ENCODE measurements around the gene ANKRD55. TPM values are rescaled to one million over a fixed set of nuclear protein-coding genes. Genes with fewer than 3 reads are reported as not detected.
A peak's percentile ranks its signal among the peaks of the same experiment; 100 is the strongest.

The ANKRD55 gene
- total and polyA plus RNA-seq, 9 of the 15 experiments (the other 6 are each of a cell fraction or from before 2014, with no cell fraction given) = 3.4 to 10.6 (median 6.5) TPM

GRCh38 chr5:56211298-56211865 is 21.7 kb downstream of the ANKRD55 start:
- intact Hi-C loops (cut with micrococcal nuclease) = loop anchor here (2.0 kb wide), 1 partner anchor 45 kb away; no protein-coding TSS in a partner anchor
- Histone ChIP-seq H4K20me1 (replicated peaks; ENCODE audit: control insufficient read depth, insufficient read depth, low read length) (no peaks in the 10 kb centered on the region), H3K9me3 (replicated peaks; ENCODE audit: control insufficient read depth, insufficient read depth, low read depth, low read length) (no peaks in the 10 kb centered on the region), H3K4me3 (no peak overlapping the region), H3K4me2 (ENCODE audit: insufficient read depth, low read length) (no peak overlapping the region), H3K4me1 (replicated peaks in 1 of 2; ENCODE audit: control insufficient read depth in 2 of 2, insufficient read depth in 2 of 2, low read length in 2 of 2) (no peaks in the 10 kb centered on the region; a peak in 1 of 5 replicates), H3K27me3 (ENCODE audit: control insufficient read depth in 2 of 2, insufficient read depth in 2 of 2, low read length in 2 of 2) (no peaks in the 10 kb centered on the region), H3K9me1 (ENCODE audit: control insufficient read depth, insufficient read depth, low read length) (no peaks in the 10 kb centered on the region), H3K27ac (ENCODE audit: extremely low read depth, low read depth, low read length) (no peak overlapping the region), H2AFZ (ENCODE audit: low read depth, low read length) (no peak overlapping the region), H3K79me2 (ENCODE audit: control insufficient read depth, insufficient read depth, low read length) (no peaks in the 10 kb centered on the region), H3K36me3 (ENCODE audit: control insufficient read depth, insufficient read depth, low read length) (no peaks in the 10 kb centered on the region), H3K9ac (ENCODE audit: insufficient read depth in 1 of 2, low read depth in 2 of 2, low read length in 2 of 2) (no peak overlapping the region)
- in situ Hi-C loops (cut with MboI) = no loop called here
- no peak for DNase-seq (ENCODE audit: extremely low read depth in 1 of 4, low spot score in 3 of 4)
- ChIA-PET POLR2A (no interaction called here), CTCF (ENCODE audit: low intra/inter-chr PET ratio) (no interaction called here)
- WGBS (ENCODE audit: insufficient coverage, low coverage, missing lambda C conversion rate) = 55% methylated on average over 2 of the region's 2 CpGs
- TF ChIP-seq RBBP5 (IDR thresholded peaks at IDR 0.05; ENCODE audit: borderline replicate concordance, insufficient read depth, low read length, poor library complexity, severe bottlenecking) = no peak
- peak; percentile 69 for TF ChIP-seq ADNP (tag; IDR thresholded peaks at IDR 0.05)
- peak; percentile 90 for TF ChIP-seq RBM25 (IDR thresholded peaks at IDR 0.05; ENCODE audit: low read depth, low read length, severe bottlenecking)
- TF ChIP-seq TFAM (CRISPR knock-in tag; conservative IDR thresholded peaks at IDR 0.05) = no peak
- no peak for TF ChIP-seq ZNF75A (CRISPR knock-in tag; IDR thresholded peaks at IDR 0.05)
- TF ChIP-seq, protein P1, sequence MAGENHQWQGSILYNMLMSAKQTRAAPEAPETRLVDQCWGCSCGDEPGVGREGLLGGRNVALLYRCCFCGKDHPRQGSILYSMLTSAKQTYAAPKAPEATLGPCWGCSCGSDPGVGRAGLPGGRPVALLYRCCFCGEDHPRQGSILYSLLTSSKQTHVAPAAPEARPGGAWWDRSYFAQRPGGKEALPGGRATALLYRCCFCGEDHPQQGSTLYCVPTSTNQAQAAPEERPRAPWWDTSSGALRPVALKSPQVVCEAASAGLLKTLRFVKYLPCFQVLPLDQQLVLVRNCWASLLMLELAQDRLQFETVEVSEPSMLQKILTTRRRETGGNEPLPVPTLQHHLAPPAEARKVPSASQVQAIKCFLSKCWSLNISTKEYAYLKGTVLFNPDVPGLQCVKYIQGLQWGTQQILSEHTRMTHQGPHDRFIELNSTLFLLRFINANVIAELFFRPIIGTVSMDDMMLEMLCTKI (IDR thresholded peaks at IDR 0.05; ENCODE audit: partially characterized antibody) = no peak
- TF ChIP-seq EHMT2 (IDR thresholded peaks at IDR 0.05) = no peak
- peak; percentile 14 to 34; a peak in 1 of 4 replicates for TF ChIP-seq KDM1A (IDR thresholded peaks at IDR 0.05)
- TF ChIP-seq POLR3G (IDR thresholded peaks at IDR 0.05; ENCODE audit: extremely low read depth, insufficient read length, insufficient replicate concordance) = no peak
- peak; percentile 71; the same call in 1 of the 2 replicates for TF ChIP-seq BCOR (IDR thresholded peaks at IDR 0.05)
- TF ChIP-seq CREB1 (IDR thresholded peaks at IDR 0.05) = no peak
- no peak for TF ChIP-seq CREB1 (CRISPR knock-in tag; IDR thresholded peaks at IDR 0.05)
- BruUV-seq (replicated peaks) = no TSS peak
- no peak for FAIRE-seq
- ATAC-seq = no peak

All from K562 (cell line).